CD14-positive monocyte (primary cell): ENCODE measurements around the gene HTR1E. TPM values are rescaled to one million over a fixed set of nuclear protein-coding genes. Genes with fewer than 3 reads are reported as not detected.

Source experiments
- DNase-seq, 3 donors: peaks; one replicate each; pipeline ENCODE4 v3.0.0-alpha.2; 2011 to 2022
- H2AFZ ChIP-seq: 2 replicates; pipeline ENCODE4 v1.6.0; 2012; ENCODE audit warnings: mild to moderate bottlenecking, low read depth, low read length, inconsistent platforms; ENCODE audit not compliant: insufficient read depth, poor library complexity, severe bottlenecking
- H3K27ac ChIP-seq, 2 donors: 1 replicate in 1 of 2; 2 replicates in 1 of 2; pipeline ENCODE4 v1.5.1; 2012 to 2013; ENCODE audit warnings: low read length in 2 of 2, control low read depth in 1 of 2, inconsistent platforms in 1 of 2, low read depth in 1 of 2, mild to moderate bottlenecking in 1 of 2
- H3K27me3 ChIP-seq, 2 donors: one replicate each; pipeline versions ENCODE4 v1.6.0 to v1.6.1; 2011 to 2013; ENCODE audit warnings: low read length in 2 of 2; ENCODE audit not compliant: control insufficient read depth in 2 of 2, insufficient read depth in 2 of 2
- H3K36me3 ChIP-seq, 2 donors: replicated peaks in 1 of 2; 1 replicate in 1 of 2; 2 replicates in 1 of 2; pipeline versions ENCODE4 v1.5.1 to v1.6.1; 2012 to 2013; ENCODE audit warnings: low read length in 2 of 2, control low read depth in 1 of 2, inconsistent platforms in 1 of 2, mild to moderate bottlenecking in 1 of 2; ENCODE audit not compliant: insufficient read depth in 2 of 2, control insufficient read depth in 1 of 2
- H3K4me1 ChIP-seq, 2 donors: 1 replicate in 1 of 2; 2 replicates in 1 of 2; pipeline versions ENCODE4 v1.5.1 to v1.6.1; 2012 to 2013; ENCODE audit warnings: low read length in 2 of 2, control low read depth in 1 of 2, inconsistent platforms in 1 of 2, mild to moderate bottlenecking in 1 of 2, moderate library complexity in 1 of 2; ENCODE audit not compliant: insufficient read depth in 2 of 2, control insufficient read depth in 1 of 2
- H3K4me2 ChIP-seq: replicated peaks from 2 replicates; pipeline ENCODE3; 2012; ENCODE audit warnings: low read length, moderate library complexity, mild to moderate bottlenecking; ENCODE audit not compliant: poor library complexity, severe bottlenecking; ENCODE audit errors: extremely low read depth
- H3K4me3 ChIP-seq, 3 experiments: fragments of 200-600 bp in 1 of 3; sonication (generic) in 1 of 3; replicated peaks in 1 of 3; 1 replicate in 2 of 3; 2 replicates in 1 of 3; pipeline ENCODE4 v1.5.1; 2011 to 2013; ENCODE audit warnings: low read length in 3 of 3, mild to moderate bottlenecking in 3 of 3, control low read depth in 2 of 3, low read depth in 2 of 3, inconsistent platforms in 1 of 3, moderate library complexity in 1 of 3
- H3K79me2 ChIP-seq: 2 replicates; pipeline ENCODE4 v1.6.0; 2012; ENCODE audit warnings: mild to moderate bottlenecking, control low read depth, inconsistent platforms, low read length, moderate library complexity; ENCODE audit not compliant: insufficient read depth
- H3K9ac ChIP-seq: 2 replicates; pipeline ENCODE4 v1.6.0; 2017; ENCODE audit warnings: low read length, mild to moderate bottlenecking; ENCODE audit not compliant: insufficient read depth, poor library complexity, severe bottlenecking
- H3K9me3 ChIP-seq, 2 donors: replicated peaks in 1 of 2; 1 replicate in 1 of 2; 2 replicates in 1 of 2; pipeline versions ENCODE4 v1.5.1 to v1.6.1; 2012 to 2013; ENCODE audit warnings: low read length in 2 of 2, control low read depth in 1 of 2; ENCODE audit not compliant: control insufficient read depth in 1 of 2, insufficient read depth in 1 of 2
- H4K20me1 ChIP-seq: 2 replicates; pipeline ENCODE4 v1.6.0; 2012; ENCODE audit warnings: mild to moderate bottlenecking, low read length, control low read depth, moderate library complexity; ENCODE audit not compliant: insufficient read depth
- H3K27ac Mint-ChIP-seq, 7 donors: one replicate each; pipeline ENCODE4 v1.8.0; 2020; ENCODE audit warnings: mild to moderate bottlenecking in 7 of 7, mixed read lengths in 7 of 7, moderate library complexity in 6 of 7, inconsistent platforms in 2 of 7
- H3K27me3 Mint-ChIP-seq, 3 donors: one replicate each; pipeline ENCODE4 v1.8.0; 2021 to 2022; ENCODE audit warnings: low read depth in 3 of 3, mild to moderate bottlenecking in 3 of 3, mixed read lengths in 3 of 3, moderate library complexity in 3 of 3, inconsistent platforms in 1 of 3
- H3K36me3 Mint-ChIP-seq, 2 donors: one replicate each; pipeline ENCODE4 v1.8.0; 2020; ENCODE audit warnings: mixed read lengths in 2 of 2, inconsistent platforms in 1 of 2, mild to moderate bottlenecking in 1 of 2
- H3K4me1 Mint-ChIP-seq: one replicate; pipeline ENCODE4 v1.8.0; 2020; ENCODE audit warnings: mild to moderate bottlenecking, mixed read lengths
- H3K4me3 Mint-ChIP-seq, 2 donors: one replicate each; pipeline ENCODE4 v1.8.0; 2020; ENCODE audit warnings: mild to moderate bottlenecking in 2 of 2, mixed read lengths in 2 of 2, moderate library complexity in 1 of 2
- H3K9me3 Mint-ChIP-seq, 7 donors: one replicate each; pipeline ENCODE4 v1.8.0; 2020 to 2022; ENCODE audit warnings: mixed read lengths in 7 of 7, mild to moderate bottlenecking in 6 of 7, moderate library complexity in 6 of 7, inconsistent platforms in 2 of 7
- CTCF ChIP-seq: fragments of 200-600 bp; IDR thresholded peaks from one replicate; pipeline ENCODE4 v1.8.0; 2022; ENCODE audit warnings: antibody characterized with exemption, mild to moderate bottlenecking
- WGBS: methylation state at CpG from one replicate; pipeline ENCODE4 v1.1.5; 2013; ENCODE audit warnings: missing lambda C conversion rate; ENCODE audit not compliant: insufficient coverage; 5-methylcytosine and 5-hydroxymethylcytosine counted together
- intact Hi-C, 2 donors: fragments of 100-400 bp; cut with micrococcal nuclease; formaldehyde crosslinking; loops; one replicate each; pipeline versions ENCODE4 v1.15.0 to v1.15.1; 2023
- polyA plus RNA-seq, 3 donors: library from polyadenylated mRNA; depleted of rRNA in 1 of 3; unstranded in 2 of 3; stranded (reverse) in 1 of 3; fragments of 300-500 nt in 2 of 3; fragments of >200 nt in 1 of 3; fragmentation: Illumina TruSeq in 2 of 3; gene quantifications; 1 replicate in 2 of 3; 2 replicates in 1 of 3; pipeline ENCODE4 v1.2.3, GENCODE V29; 2012 to 2021

The HTR1E gene
- polyA plus RNA-seq, 3 donors: not detected

- no peak for DNase-seq
- Histone ChIP-seq H3K4me1 (no peaks in the 10 kb centered on the region), H3K27ac (no peak overlapping the region), H2AFZ (no peak overlapping the region), H3K9me3 (no peaks in the 10 kb centered on the region), H3K36me3 (no peaks in the 10 kb centered on the region), H3K4me3 (no peak overlapping the region), H3K27me3 (no peaks in the 10 kb centered on the region), H3K79me2 (no peaks in the 10 kb centered on the region), H3K9ac (no peak overlapping the region), H3K4me2 (no peak overlapping the region), H4K20me1 (no peaks in the 10 kb centered on the region)
- peaks cover 0 to 2% (median 0%) of the 10 kb centered on the region in 7 donors for H3K9me3 Mint-ChIP-seq
- H3K4me1 Mint-ChIP-seq: no peaks in the 10 kb centered on the region
- TF ChIP-seq CTCF: no peak
- H3K27me3 Mint-ChIP-seq: peaks cover 2 to 9% (median 2%) of the 10 kb centered on the region in 3 donors
- no peaks in the 10 kb centered on the region for H3K36me3 Mint-ChIP-seq
- WGBS: no CpG with 5 or more reads among the region's 2 CpGs
- H3K4me3 Mint-ChIP-seq: no peak overlapping the region
- H3K27ac Mint-ChIP-seq: no peak overlapping the region
- intact Hi-C loops: no loop called here
Measured at GRCh38 chr6:87027021-87027420, 89.7 kb downstream of the HTR1E start.

GRCh38 chr6:87029711-87030314 lies 92.5 kb downstream of the HTR1E start:
- Histone ChIP-seq H3K27ac (no peak overlapping the region), H3K36me3 (no peaks in the 10 kb centered on the region), H2AFZ (no peak overlapping the region), H3K79me2 (no peaks in the 10 kb centered on the region), H3K4me3 (no peak overlapping the region), H3K4me1 (no peaks in the 10 kb centered on the region), H3K9me3 (no peaks in the 10 kb centered on the region), H4K20me1 (no peaks in the 10 kb centered on the region), H3K9ac (no peak overlapping the region), H3K4me2 (no peak overlapping the region), H3K27me3 (no peaks in the 10 kb centered on the region)
- DNase-seq: no peak
- H3K9me3 Mint-ChIP-seq: peaks cover 0 to 6% (median 3%) of the 10 kb centered on the region in 7 donors
- H3K4me3 Mint-ChIP-seq: no peak overlapping the region
- no peaks in the 10 kb centered on the region for H3K36me3 Mint-ChIP-seq
- intact Hi-C loops: no loop called here
- H3K27me3 Mint-ChIP-seq: peaks cover 0 to 6% (median 2%) of the 10 kb centered on the region in 3 donors
- H3K4me1 Mint-ChIP-seq: no peaks in the 10 kb centered on the region
- H3K27ac Mint-ChIP-seq: no peak overlapping the region
- TF ChIP-seq CTCF: peak; percentile 55
- WGBS: no CpG with 5 or more reads among the region's 3 CpGs
